Stimulated activated CD8-positive, alpha-beta memory T cell treated with anti-CD3 and anti-CD28 coated beads, Interleukin-4, amount 100 ng/mL, for 48 hours (primary cell): ENCODE data around the gene TSEN54.
"Not testable (repeated sequence)": the region's sequence is repeated elsewhere in the genome, so short reads cannot be mapped to it uniquely, and the experiment has no call there.

Experiments used
- DNase-seq: peaks from one replicate; pipeline ENCODE4 v3.0.0-alpha.2; 2020

Gene TSEN54

DNA sequence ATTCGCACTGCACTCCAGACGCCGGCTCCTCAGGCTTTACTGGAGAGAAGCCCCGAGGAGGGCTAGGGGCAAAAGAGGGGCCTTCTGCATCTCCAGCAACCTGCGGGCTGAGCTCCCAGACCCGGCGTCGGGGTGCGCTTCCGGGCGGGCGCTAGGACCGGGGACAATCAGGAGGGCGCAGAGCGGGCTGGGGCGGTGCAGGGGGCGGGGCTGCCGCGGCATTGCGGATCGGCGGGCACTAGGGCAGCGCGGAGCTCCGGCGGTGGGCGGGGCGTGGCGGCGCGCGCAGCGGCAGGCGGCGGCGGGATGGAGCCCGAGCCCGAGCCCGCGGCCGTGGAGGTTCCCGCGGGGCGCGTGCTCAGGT lies at the start of gene TSEN54:
Gene TSEN54 (plus strand): TSS at position 274 of the 364 bp plus-strand sequence. CDS start 33 bp downstream, at position 307.
- peak; percentile 97 for DNase-seq

DNA sequence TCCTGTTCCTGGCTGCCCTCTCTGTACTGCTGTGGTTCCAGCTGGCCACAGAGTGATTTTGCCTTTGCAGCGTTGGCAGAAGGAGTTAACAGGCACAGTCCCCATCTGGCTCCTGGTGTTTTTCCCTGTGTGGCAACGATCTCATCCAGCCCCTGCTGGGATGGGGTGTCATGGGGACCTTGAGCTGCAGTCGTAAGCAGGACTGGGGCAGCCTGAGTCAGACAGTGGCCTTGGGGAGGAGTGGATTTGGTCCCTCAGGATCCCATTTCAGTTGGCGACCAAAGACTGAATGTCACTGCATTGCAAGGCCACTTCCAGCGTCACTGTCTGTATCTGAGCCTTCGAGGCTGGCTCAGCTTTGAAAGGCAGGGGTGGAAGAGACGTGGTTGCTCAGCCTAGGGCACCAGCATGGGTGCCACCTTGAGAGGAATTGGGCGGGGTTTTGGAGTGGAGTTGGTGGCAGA lies 48.0 kb upstream of the TSEN54 start:
- no peak for DNase-seq

- no peak for DNase-seq
These were observed 47.5 kb upstream of the TSEN54 start for GRCh38 chr17:75468779-75469373.

GRCh38 chr17:75471207-75471606 lies 45.1 kb upstream of the TSEN54 start:
- no peak for DNase-seq

DNA sequence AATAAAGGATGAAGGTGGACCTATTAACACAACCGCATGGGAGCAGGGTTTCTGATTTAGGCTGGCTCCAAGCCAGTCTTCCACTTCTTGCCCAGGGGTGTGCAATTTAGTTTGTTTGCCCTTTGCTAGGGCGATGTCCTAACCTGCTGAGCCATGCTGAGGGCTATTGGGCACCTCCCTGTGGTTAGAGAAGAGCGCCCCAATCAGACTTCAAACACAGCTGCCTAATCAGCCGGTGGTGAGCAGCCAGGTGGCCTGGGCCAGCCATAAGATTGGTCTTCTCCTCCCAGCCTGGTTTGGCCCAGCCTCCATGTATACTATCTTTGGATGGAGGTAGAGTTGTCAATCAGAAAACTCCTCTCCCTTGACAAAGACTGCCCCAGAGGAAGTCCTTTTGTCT lies 44.2 kb upstream of the TSEN54 start:
- DNase-seq = no peak

GRCh38 chr17:75473246-75473645 lies 43.1 kb upstream of the TSEN54 start:
- no peak for DNase-seq

DNA sequence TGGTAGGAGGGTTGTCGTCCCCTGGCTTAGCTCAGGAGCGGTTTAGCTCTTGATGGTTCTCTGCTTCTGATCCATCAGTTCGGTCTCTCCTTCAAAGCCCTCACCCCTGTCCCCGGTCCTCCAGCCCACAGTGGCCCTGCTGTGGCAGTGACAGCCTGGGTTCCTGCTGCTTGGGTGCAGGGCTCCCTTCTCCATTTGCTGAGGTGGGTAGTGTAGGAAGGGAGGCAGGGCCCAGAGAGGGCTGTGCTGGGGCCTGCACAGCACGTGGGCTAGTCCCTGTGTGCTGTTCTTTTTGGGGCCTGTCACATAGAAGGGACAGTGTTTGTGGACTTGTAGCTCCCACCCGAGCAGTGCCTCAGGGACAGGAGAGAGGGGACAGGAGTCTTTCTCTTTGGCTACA lies 41.6 kb upstream of the TSEN54 start:
- no peak for DNase-seq

- no peak for DNase-seq
These were observed 41.0 kb upstream of the TSEN54 start for GRCh38 chr17:75475144-75475835.

- no peak for DNase-seq
These were observed 40.5 kb upstream of the TSEN54 start for GRCh38 chr17:75475851-75476250.

- no peak for DNase-seq
These were observed 40.1 kb upstream of the TSEN54 start for GRCh38 chr17:75476271-75476671.

DNA sequence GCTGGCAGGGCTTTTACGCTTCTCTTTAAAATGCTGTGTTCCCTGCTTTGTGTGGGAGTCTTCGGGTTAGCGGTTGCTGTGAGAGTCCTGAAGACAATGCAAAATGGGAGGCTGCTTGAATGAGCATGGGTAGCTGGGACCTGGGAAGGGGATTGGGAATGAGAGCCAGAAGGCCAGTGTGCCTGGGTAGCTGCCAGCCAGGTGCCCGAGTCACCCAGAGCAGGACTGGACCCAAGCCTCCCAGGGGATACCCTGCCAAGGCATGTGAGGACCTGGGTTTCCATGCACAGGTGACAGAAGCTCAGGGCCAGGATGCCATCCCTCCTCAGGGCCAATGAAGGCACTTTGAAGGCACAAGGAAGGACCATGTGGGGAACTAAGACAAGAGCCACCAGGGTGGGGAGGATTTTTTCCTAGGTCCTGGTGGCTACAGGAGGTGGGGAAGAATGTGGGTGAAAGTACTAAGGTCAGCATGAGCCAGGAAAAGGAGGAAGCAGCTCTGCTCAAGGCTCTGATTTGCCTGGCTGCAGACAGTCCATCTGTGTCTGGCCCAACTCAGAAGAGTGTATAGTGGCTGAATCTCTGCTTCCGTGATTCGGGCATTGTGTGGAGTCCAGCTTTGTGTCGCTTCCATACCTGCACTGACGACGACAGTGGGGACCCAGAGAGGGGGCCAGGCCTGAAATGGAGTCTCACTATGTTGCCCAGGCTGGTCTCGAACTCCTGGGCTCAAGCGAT lies 39.4 kb upstream of the TSEN54 start:
- DNase-seq = no peak

GRCh38 chr17:75477490-75477862 lies 38.9 kb upstream of the TSEN54 start:
- DNase-seq = not testable (repeated sequence)

DNA sequence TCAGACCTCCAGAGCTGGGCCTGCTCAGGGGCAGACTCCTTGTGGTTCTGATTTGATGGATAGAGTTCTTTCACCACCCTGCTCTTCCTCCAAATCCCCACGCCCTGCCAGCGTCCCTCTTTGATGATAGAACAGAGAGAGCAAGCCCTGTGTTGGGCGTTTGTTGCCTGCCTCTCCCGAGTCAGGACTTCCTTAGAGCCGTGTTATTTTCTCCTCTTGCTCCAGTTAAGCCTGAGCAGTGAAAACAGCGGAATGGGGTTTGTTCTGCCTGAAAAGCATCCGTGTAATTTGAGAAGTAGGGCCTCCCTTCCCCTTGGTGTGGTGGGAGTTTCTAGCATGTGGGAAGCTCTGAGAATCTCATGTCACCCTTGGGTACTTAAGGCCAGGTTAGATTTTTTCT lies 37.8 kb upstream of the TSEN54 start:
- DNase-seq = no peak

GRCh38 chr17:75480281-75480680 lies 36.0 kb upstream of the TSEN54 start:
- no peak for DNase-seq

DNA sequence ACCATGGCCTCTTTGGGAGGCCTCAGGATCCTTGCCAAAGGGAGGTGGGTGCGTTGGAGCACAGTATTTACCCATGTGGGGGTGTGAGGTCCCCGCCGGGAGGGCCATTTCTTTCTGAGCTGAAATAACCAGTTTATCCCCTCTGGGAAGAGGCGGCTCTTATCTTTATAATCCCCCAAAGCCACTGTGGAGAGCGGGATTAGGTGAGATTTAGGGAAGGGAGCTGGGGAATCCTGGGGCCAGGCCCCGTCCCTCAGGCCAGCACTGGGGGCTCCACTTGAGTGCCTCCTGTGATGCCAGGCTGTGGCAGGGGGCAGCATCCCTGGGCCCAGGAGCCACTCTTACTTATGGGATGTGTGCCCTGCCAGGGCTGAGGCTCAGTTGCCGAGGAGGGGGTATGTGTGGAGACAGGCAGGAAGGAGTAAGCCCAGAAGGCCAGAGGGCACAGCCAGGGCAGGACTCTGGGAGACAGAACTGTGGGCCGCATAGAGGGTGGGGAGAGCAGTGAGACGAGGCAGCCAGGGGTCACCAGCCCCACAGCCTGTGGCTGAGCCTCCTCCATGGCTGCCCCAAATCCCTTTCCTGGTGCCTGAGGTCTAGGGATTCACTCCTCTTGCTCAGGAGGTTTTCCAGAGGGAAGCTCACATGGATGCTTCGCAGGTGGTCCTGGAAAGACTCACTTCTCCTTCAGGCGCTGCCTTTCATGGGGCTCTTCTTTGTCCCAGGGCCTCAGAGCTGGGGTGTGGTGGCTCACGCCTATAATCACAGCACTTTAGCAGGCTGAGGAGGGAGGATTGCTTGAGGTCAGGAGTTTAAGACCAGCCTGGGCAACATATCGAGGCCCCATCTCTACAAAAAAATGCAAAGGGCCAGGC lies 34.9 kb upstream of the TSEN54 start:
- DNase-seq = no peak

GRCh38 chr17:75482098-75482942 lies 34.0 kb upstream of the TSEN54 start:
- DNase-seq = no peak

DNA sequence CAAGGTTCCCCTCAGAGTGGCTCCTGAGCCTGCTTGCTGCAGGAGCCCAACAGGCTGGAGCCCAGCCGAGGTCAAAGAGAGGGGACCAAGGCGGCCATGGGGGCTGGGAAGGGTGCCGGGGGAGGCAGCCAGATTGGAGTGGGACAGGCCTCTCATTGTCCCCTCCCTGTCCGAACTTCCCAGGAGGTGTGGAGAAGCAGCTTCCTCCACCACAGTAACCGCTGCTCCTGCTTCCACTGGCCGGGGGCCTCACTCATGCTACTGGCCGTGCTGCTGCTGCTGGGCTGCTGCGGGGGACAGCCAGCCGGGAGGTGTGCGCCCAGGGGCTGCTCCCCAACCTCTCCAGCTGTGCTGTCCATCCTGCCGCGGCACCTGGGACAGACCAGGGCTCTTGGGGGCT lies 30.6 kb upstream of the TSEN54 start:
- DNase-seq = no peak

- DNase-seq = no peak
These were observed 30.2 kb upstream of the TSEN54 start for GRCh38 chr17:75486151-75486550.

DNA sequence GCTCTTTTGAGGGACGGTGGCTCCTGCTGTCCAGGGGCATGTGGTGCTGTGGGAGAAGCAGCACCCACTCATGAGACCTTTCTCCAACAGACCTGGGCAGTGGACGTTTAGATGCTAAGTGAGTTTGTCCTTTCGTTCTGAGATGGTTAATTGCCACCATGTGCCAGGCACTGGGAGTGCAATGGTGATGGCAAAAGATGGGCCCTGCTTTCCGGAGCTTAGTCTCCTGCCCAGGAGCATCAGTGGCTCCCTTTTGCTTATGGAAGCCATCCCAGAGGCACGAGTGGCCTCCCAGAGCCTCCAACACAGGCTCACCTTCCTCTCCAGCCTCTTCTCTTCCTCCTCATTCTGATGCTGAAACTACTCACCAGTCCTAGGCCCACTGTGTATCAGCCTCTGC lies 29.4 kb upstream of the TSEN54 start:
- DNase-seq = no peak

DNA sequence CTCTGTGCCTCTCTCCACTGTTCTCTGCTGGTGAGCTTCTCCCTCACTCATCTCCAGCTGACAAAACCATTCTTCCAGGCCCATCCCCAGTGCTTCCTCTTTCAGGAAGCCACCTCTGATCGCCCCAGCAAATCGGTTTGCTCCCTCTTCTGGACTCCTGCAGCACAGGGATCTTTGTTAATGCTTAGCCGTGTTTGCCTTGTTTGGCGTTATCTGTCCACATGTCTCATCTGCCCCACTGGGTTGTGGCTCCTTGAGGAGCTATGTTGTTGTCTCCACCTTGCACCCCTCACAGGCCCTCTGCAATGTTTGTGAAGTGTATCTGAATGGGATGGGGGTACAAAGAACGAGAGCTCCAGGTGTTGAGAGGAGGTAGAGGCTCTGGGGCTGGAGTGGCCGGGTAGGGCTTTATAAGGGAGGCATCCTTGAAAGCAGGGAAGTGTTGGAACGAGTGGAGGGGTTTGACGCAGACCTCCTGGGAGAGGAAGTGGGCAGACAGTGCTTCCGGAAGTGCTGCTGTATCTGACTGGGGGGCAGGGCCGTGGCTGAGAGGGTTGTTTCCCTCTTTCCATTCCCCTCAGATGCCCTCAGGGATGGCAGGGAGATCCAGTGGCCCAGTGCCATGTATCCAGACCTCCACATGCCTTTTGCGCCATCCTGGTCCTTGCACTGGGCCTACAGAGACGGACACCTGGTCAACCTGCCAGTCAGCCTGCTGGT lies 28.8 kb upstream of the TSEN54 start:
- DNase-seq = peak; percentile 62

DNA sequence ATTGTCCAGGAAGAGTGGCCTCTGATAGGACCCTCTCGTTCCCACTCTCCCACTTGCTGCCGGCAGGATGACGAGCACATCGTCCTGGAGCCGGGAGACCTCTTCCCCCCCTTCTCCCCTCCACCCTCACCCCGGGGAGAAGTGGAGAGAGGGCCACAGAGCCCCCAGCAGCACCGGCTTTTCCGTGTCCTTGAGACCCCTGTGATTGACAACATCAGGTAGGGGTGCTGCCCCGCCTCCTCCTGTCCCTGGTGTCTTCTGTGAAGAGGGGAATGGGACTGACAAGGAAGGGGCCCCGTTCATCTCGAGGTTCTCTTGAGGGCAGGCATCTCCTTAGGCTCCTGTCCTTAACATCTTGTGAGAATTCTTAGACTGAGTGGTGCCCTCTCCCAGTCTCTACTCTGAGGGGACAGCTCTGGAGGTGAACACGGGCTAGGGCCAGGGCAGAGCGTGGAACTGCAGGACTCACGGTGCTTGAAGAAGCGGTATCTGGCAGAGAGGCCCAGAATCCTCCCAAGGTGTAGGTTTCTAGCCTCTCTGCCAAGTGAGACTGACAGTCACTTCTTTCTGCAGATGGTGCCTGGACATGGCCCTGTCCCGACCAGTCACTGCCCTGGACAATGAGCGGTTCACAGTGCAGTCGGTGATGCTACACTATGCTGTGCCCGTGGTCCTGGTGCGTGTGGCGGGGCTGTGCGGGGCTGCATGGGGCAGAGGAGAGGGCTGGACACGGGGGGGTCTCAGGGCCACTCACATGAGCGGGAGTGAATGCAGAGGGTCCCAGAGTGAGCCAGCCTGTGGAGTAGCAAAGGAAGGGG lies 27.4 kb upstream of the TSEN54 start:
- DNase-seq = no peak
